ENCODE results near the gene PSMD1.
A peak's percentile ranks its signal among the peaks of the same experiment; 100 is the strongest.
"Not testable (repeated sequence)": the region's sequence is repeated elsewhere in the genome, so short reads cannot be mapped to it uniquely, and the experiment has no call there.

Gene PSMD1

DNA sequence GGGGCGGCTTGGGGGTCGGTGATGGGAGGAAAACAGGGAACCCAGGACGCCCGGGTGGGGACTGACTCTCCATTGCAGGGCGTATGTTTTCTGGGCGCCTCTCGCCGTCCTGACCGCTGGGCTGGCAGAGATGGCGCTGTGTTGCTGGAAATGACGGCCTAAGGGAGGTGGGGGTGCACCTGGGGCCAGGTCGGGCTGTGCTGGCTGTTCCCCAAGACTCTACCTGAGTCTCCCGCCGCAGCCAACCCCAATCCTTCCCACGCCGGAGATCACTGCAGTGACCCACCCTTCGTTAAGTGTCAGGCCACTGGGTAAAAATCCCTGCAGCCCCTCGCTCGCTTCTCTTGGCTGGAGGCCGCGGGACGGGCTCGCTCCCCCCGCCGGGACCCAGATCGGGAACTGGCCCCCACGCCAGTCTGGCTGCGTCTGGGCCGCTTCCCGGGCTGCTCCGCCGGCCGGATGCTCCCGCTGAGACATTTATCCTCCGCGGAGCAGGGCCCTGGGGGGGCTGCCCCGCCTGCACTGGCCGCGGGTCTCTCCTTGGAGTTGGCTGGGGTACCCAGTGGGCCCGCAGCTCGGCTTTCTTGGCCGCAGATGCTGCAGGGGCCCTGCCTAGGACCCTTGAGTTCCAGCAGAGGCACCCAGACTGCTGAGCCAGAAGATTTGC is 134.0 kb downstream of the PSMD1 start:
- Histone ChIP-seq H2AFZ (ENCODE audit: low read depth, low read length) (no peak overlapping the region), H3K27me3 (ENCODE audit: insufficient read depth, low read length, poor library complexity) (no peaks in the 10 kb centered on the region), H3K4me2 (ENCODE audit: insufficient read depth, low read length) (no peak overlapping the region), H3K9me3 (ENCODE audit: insufficient read depth, low read length, severe bottlenecking) (no peaks in the 10 kb centered on the region), H3K79me2 (ENCODE audit: insufficient read depth, low read length) (no peaks in the 10 kb centered on the region), H4K20me1 (ENCODE audit: insufficient read depth, low read length) (no peaks in the 10 kb centered on the region), H3K4me3 (ENCODE audit: low read depth in 1 of 2, low read length in 2 of 2) (no peak overlapping the region), H3K27ac (ENCODE audit: low read length) (no peak overlapping the region), H3K36me3 (ENCODE audit: insufficient read depth, low read length) (no peaks in the 10 kb centered on the region), H3K9ac (ENCODE audit: low read depth, low read length) (no peak overlapping the region), H3K4me1 (ENCODE audit: insufficient read depth, low read length) (no peaks in the 10 kb centered on the region)
- DNase-seq: no peak
- TF ChIP-seq, protein P1, sequence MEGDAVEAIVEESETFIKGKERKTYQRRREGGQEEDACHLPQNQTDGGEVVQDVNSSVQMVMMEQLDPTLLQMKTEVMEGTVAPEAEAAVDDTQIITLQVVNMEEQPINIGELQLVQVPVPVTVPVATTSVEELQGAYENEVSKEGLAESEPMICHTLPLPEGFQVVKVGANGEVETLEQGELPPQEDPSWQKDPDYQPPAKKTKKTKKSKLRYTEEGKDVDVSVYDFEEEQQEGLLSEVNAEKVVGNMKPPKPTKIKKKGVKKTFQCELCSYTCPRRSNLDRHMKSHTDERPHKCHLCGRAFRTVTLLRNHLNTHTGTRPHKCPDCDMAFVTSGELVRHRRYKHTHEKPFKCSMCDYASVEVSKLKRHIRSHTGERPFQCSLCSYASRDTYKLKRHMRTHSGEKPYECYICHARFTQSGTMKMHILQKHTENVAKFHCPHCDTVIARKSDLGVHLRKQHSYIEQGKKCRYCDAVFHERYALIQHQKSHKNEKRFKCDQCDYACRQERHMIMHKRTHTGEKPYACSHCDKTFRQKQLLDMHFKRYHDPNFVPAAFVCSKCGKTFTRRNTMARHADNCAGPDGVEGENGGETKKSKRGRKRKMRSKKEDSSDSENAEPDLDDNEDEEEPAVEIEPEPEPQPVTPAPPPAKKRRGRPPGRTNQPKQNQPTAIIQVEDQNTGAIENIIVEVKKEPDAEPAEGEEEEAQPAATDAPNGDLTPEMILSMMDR (IDR thresholded peaks at IDR 0.05; ENCODE audit: borderline replicate concordance, extremely low read depth, low read length, poor library complexity, severe bottlenecking): no peak
- no peak for TF ChIP-seq EZH2 (IDR thresholded peaks at IDR 0.05; ENCODE audit: borderline replicate concordance, low read depth, low read length, severe bottlenecking)
- ATAC-seq (ENCODE audit: insufficient read depth, low read depth): no peak

- Histone ChIP-seq H2AFZ (ENCODE audit: low read depth, low read length) (no peak overlapping the region), H3K27ac (ENCODE audit: low read length) (no peak overlapping the region), H3K79me2 (ENCODE audit: insufficient read depth, low read length) (no peaks in the 10 kb centered on the region), H3K27me3 (ENCODE audit: insufficient read depth, low read length, poor library complexity) (no peaks in the 10 kb centered on the region), H3K4me1 (ENCODE audit: insufficient read depth, low read length) (no peaks in the 10 kb centered on the region), H3K9me3 (ENCODE audit: insufficient read depth, low read length, severe bottlenecking) (no peaks in the 10 kb centered on the region), H3K4me2 (ENCODE audit: insufficient read depth, low read length) (no peak overlapping the region), H3K36me3 (ENCODE audit: insufficient read depth, low read length) (no peaks in the 10 kb centered on the region), H3K4me3 (ENCODE audit: low read depth in 1 of 2, low read length in 2 of 2) (no peak overlapping the region), H4K20me1 (ENCODE audit: insufficient read depth, low read length) (no peaks in the 10 kb centered on the region), H3K9ac (ENCODE audit: low read depth, low read length) (no peak overlapping the region)
- DNase-seq (no peak), ATAC-seq (ENCODE audit: insufficient read depth, low read depth) (no peak)
- TF ChIP-seq EZH2 (IDR thresholded peaks at IDR 0.05; ENCODE audit: borderline replicate concordance, low read depth, low read length, severe bottlenecking): no peak
Measured at GRCh38 chr2:231191896-231192872, 135.5 kb downstream of the PSMD1 start.

DNA sequence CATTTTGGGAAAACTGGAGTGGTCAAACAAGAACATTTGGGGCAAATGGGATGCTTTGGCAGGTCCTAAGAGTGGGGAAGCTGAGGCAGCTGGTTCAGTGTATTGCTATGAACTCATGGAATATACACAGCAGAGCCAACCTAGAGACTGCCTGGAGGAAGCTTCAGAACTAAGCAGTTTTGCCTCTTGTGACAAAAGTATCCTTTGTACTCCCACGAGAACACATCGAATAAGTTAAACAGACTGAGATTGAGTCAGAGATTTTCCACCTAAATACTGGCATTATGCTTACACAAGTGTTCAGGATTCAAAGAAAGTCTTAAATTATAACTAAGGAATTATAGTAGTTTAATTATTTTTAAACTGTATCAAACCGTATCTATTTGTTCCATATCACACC is 136.5 kb downstream of the PSMD1 start:
- Histone ChIP-seq H3K36me3 (ENCODE audit: insufficient read depth, low read length) (no peaks in the 10 kb centered on the region; the same call in 1 of the 2 replicates), H3K4me2 (ENCODE audit: insufficient read depth, low read length) (no peak overlapping the region), H3K27me3 (ENCODE audit: insufficient read depth, low read length, poor library complexity) (no peaks in the 10 kb centered on the region), H3K27ac (ENCODE audit: low read length) (no peak overlapping the region), H3K79me2 (ENCODE audit: insufficient read depth, low read length) (no peaks in the 10 kb centered on the region), H3K4me1 (ENCODE audit: insufficient read depth, low read length) (peaks cover 9% of the 10 kb centered on the region), H3K9ac (ENCODE audit: low read depth, low read length) (no peak overlapping the region), H3K4me3 (ENCODE audit: low read depth in 1 of 2, low read length in 2 of 2) (no peak overlapping the region), H3K9me3 (ENCODE audit: insufficient read depth, low read length, severe bottlenecking) (no peaks in the 10 kb centered on the region), H4K20me1 (ENCODE audit: insufficient read depth, low read length) (no peaks in the 10 kb centered on the region), H2AFZ (ENCODE audit: low read depth, low read length) (no peak overlapping the region)
- TF ChIP-seq EZH2 (IDR thresholded peaks at IDR 0.05; ENCODE audit: borderline replicate concordance, low read depth, low read length, severe bottlenecking): no peak
- TF ChIP-seq, protein P1 (IDR thresholded peaks at IDR 0.05; ENCODE audit: borderline replicate concordance, extremely low read depth, low read length, poor library complexity, severe bottlenecking): no peak
- DNase-seq (no peak), ATAC-seq (ENCODE audit: insufficient read depth, low read depth) (no peak)

DNA sequence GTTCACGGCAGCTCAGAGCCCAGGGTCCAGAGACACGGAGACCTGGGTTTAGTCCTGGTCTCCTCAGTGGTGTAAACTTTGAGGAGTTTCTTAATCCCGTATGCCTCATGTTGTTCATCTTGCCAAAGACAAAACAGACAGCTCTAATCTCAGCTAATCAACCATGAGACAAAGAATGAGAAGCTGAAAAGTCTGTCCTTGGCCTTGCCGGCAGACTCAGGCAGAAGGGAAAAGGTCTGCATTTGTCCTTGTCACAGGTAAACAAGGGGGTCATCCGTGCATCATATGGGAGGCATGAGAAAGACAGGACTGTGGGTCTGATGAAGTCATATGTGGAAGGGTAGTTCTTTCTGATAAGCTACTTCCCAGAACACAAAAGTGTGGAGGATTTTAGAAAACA is 139.9 kb downstream of the PSMD1 start:
- Histone ChIP-seq H4K20me1 (ENCODE audit: insufficient read depth, low read length) (no peaks in the 10 kb centered on the region), H3K79me2 (ENCODE audit: insufficient read depth, low read length) (no peaks in the 10 kb centered on the region), H3K4me3 (ENCODE audit: low read depth in 1 of 2, low read length in 2 of 2) (no peak overlapping the region), H2AFZ (ENCODE audit: low read depth, low read length) (0 out of 2 replicates have a peak overlapping the region, but pooled peaks have one; percentile 6), H3K9ac (ENCODE audit: low read depth, low read length) (no peak overlapping the region), H3K4me2 (ENCODE audit: insufficient read depth, low read length) (no peak overlapping the region), H3K36me3 (ENCODE audit: insufficient read depth, low read length) (no peaks in the 10 kb centered on the region; the same call in 1 of the 2 replicates), H3K27me3 (ENCODE audit: insufficient read depth, low read length, poor library complexity) (no peaks in the 10 kb centered on the region), H3K4me1 (ENCODE audit: insufficient read depth, low read length) (peaks cover 23% of the 10 kb centered on the region), H3K27ac (ENCODE audit: low read length) (no peak overlapping the region), H3K9me3 (ENCODE audit: insufficient read depth, low read length, severe bottlenecking) (no peaks in the 10 kb centered on the region)
- no peak for TF ChIP-seq EZH2 (IDR thresholded peaks at IDR 0.05; ENCODE audit: borderline replicate concordance, low read depth, low read length, severe bottlenecking)
- TF ChIP-seq, protein P1 (IDR thresholded peaks at IDR 0.05; ENCODE audit: borderline replicate concordance, extremely low read depth, low read length, poor library complexity, severe bottlenecking): no peak
- DNase-seq: no peak
- ATAC-seq (ENCODE audit: insufficient read depth, low read depth): no peak

DNA sequence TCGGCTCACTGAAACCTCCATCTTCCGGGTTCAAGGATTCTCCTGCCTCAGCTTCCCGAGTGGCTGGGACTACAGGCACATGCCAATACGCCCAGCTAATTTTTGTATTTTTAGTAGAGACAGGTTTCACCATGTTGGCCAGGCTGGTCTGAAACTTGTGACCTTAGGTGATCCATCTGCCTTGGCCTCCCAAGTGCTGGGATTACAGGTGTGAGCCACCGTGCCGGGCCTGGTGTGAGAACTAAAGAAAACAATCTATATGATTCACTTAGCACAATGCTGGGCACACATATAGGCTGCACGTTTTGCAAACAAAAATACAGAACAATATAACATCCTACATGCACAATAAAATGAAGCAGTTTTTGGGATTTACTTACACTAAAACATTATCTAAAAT is 140.5 kb downstream of the PSMD1 start:
- not testable (repeated sequence) for ATAC-seq (ENCODE audit: insufficient read depth, low read depth); H3K36me3 ChIP-seq (ENCODE audit: insufficient read depth, low read length); H3K4me3 ChIP-seq (ENCODE audit: low read depth in 1 of 2, low read length in 2 of 2); H3K79me2 ChIP-seq (ENCODE audit: insufficient read depth, low read length); H2AFZ ChIP-seq (ENCODE audit: low read depth, low read length); H3K27ac ChIP-seq (ENCODE audit: low read length); DNase-seq; H3K9me3 ChIP-seq (ENCODE audit: insufficient read depth, low read length, severe bottlenecking); H3K9ac ChIP-seq (ENCODE audit: low read depth, low read length); H3K27me3 ChIP-seq (ENCODE audit: insufficient read depth, low read length, poor library complexity); H4K20me1 ChIP-seq (ENCODE audit: insufficient read depth, low read length)
- peaks cover 23% of the 10 kb centered on the region for H3K4me1 ChIP-seq (ENCODE audit: insufficient read depth, low read length)
- H3K4me2 ChIP-seq (ENCODE audit: insufficient read depth, low read length): peak overlapping the region; percentile 93; the same call in 1 of the 2 replicates

Measured in DND-41 (cell line).